Measurements from ENCODE around the gene ADAM12.

The ADAM12 gene

DNA sequence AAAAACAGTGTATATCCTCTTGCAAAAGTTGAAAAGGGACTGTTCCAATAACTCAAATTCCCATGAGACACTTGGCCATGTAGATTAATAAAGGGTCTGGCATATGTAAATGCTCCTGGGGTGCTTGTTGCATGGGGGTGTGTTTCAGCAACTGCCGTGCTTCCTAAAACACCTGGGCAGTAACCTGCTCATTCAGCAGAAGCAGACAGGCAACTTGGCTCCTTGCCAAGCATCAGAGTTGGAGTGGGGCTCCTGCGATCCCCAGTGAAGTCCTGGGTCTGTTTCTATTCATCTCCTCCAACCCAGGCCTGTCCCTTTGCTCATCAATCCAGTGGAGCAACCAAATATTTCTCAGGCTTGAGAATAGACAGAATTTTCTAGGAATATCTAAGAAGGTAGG, 42.2 kb upstream of the ADAM12 start:
- no peak for DNase-seq (ENCODE audit: extremely low read depth, low read depth)
- no peak overlapping the region for H3K4me3 ChIP-seq (replicated peaks; ENCODE audit: low read depth, low read length)
- TF ChIP-seq, protein P1, sequence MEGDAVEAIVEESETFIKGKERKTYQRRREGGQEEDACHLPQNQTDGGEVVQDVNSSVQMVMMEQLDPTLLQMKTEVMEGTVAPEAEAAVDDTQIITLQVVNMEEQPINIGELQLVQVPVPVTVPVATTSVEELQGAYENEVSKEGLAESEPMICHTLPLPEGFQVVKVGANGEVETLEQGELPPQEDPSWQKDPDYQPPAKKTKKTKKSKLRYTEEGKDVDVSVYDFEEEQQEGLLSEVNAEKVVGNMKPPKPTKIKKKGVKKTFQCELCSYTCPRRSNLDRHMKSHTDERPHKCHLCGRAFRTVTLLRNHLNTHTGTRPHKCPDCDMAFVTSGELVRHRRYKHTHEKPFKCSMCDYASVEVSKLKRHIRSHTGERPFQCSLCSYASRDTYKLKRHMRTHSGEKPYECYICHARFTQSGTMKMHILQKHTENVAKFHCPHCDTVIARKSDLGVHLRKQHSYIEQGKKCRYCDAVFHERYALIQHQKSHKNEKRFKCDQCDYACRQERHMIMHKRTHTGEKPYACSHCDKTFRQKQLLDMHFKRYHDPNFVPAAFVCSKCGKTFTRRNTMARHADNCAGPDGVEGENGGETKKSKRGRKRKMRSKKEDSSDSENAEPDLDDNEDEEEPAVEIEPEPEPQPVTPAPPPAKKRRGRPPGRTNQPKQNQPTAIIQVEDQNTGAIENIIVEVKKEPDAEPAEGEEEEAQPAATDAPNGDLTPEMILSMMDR (IDR thresholded peaks at IDR 0.05; ENCODE audit: low read depth, low read length, missing control alignments), result no peak

DNA sequence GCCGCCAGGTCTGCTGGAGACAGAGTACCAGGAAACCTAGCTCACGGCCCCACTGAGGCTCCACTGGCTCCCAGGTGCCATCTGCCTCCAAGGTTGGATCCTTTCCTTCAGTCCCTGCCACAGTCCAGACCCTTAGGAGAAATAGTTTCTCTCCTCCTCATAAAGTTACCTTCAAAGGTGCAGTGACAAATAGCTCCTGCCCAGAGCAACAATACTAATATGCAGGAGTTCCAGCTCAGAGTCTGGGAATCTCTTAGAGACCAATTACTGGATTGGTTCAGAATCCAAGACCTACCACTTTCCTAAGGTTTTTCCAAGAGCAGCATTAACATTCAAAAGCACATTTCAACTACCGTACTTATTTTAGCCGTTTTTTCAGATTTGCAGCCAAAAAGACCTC, 41.0 kb upstream of the ADAM12 start:
- TF ChIP-seq, protein P1 (IDR thresholded peaks at IDR 0.05; ENCODE audit: low read depth, low read length, missing control alignments), result no peak
- H3K4me3 ChIP-seq (replicated peaks; ENCODE audit: low read depth, low read length), result no peak overlapping the region
- no peak for DNase-seq (ENCODE audit: extremely low read depth, low read depth)

DNA sequence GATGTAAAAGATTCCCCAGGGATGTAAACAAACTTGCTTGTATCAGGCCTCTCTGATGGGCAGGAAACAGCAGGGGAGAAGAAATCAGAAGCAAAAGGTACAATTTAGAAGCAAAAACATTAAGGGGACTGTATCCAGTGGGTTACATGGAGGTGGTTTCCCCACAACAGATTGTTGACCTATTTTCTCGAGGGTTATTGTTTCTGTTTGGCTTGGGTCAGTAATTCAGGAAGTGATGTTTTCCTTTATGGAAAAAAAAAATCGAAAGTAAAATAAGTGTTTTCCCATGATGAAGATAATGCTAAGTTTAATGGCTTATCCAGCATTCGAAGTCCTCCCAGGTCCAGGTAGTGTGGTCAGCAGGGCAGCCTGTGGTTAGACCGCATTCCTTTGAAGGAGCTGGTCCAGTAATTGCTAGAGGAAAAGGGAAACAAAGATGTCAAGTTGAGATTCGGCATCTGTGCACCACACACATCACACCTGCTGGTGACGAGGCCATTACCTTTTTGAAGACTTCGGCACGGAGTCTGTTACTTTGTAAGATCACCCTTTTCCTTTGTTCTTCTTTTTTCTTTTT, 37.3 kb upstream of the ADAM12 start:
- no peak overlapping the region for H3K4me3 ChIP-seq (replicated peaks; ENCODE audit: low read depth, low read length)
- DNase-seq (ENCODE audit: extremely low read depth, low read depth), result no peak
- TF ChIP-seq, protein P1 (IDR thresholded peaks at IDR 0.05; ENCODE audit: low read depth, low read length, missing control alignments), result no peak

DNA sequence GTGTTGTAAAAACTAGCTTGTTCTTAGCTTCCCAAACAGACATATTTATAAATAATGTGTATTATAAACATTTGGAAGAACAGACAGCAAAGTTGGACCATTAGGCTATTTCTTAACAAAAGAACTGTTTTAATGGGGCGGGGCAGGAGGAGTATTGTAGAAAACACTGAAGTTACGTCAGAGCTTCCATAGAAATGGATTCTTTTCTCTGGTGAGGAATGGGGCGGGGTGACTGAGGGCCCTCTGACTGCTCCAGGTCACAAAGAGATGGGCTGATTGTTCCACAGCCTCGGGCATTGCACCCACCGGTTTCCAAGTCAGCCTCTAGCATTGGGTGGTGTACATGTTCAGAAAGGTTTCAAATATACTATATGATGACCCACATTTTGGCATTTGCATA, 36.8 kb upstream of the ADAM12 start:
- TF ChIP-seq, protein P1 (IDR thresholded peaks at IDR 0.05; ENCODE audit: low read depth, low read length, missing control alignments), result no peak
- DNase-seq (ENCODE audit: extremely low read depth, low read depth), result no peak
- no peak overlapping the region for H3K4me3 ChIP-seq (replicated peaks; ENCODE audit: low read depth, low read length)

DNA sequence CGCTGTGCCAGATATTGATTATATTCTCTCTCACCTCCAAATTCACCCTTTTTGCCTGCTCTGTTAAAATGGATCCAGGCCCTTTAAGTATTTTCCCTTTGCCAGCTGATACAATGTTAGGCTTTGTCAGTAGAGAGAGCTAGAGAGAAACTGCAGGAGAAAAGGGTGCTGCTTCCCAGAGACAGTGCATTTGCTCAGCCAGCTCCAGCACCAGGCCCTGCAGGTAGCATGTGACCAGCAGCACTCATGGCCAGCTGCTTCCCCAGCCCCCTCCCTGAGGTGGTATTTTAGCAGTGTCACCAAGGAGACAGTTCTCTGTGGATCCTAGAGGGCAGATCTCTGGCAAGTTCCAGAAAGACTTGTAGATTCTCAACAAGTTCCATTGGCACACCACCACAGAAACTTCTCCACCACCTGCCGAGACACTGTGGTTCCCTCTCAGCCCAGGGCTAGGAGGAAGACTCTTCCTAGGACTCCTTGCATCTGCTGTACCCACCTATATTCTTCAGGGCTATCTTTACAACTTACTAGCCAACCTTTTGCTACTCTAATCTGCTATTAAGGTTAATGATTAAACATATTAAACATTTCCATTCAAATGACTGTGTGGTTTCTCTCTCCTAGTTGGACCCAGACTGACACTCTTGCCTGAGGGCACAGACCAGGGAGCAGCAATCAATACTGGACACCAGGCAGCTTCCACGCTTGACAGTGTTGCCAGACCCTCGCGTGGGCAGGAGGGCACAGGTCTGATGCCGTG, 35.6 kb upstream of the ADAM12 start:
- TF ChIP-seq, protein P1 (IDR thresholded peaks at IDR 0.05; ENCODE audit: low read depth, low read length, missing control alignments), result no peak
- H3K4me3 ChIP-seq (replicated peaks; ENCODE audit: low read depth, low read length), result no peak overlapping the region
- DNase-seq (ENCODE audit: extremely low read depth, low read depth), result no peak

DNA sequence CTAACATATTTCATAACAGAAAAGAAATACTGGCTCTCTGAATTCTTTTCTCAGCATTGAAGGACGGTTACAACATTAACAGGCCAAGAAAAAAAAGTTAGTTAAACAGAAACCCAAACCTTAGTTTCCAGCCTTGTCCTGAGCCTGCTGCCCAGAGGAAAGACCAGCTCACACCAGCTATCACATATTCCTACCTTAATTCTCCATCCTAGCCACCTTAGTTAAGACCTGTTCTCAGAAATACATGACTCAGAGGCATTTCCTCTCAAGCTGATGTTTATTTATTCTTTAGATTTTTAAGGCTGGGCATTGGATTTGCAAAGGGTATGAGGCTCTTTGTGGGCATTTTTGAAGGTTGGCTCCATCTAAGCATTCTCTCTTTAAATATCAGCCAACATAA, 34.3 kb upstream of the ADAM12 start:
- no peak for DNase-seq (ENCODE audit: extremely low read depth, low read depth)
- H3K4me3 ChIP-seq (replicated peaks; ENCODE audit: low read depth, low read length), result no peak overlapping the region
- TF ChIP-seq, protein P1 (IDR thresholded peaks at IDR 0.05; ENCODE audit: low read depth, low read length, missing control alignments), result no peak
